HepG2 (cell line): Measurements from ENCODE around the gene DGKD. TPM values are rescaled to one million over a fixed set of nuclear protein-coding genes. Genes with fewer than 3 reads are reported as not detected.
A peak's percentile ranks its signal among the peaks of the same experiment; 100 is the strongest.

Experiments used
- ATAC-seq: fragments of 200-7000 bp; cut with Tn5 transposase; 3 replicates; pipeline ENCODE4 v1.9.1; 2020; ENCODE audit warnings: mild to moderate bottlenecking, moderate library complexity
- BruUV-seq: library from RNA; stranded (reverse); fragments of 400-500 nt; replicated peaks from 2 replicates; lab custom pipeline; 2021; lab: Mats Ljungman, UMichigan
- CTCF ChIA-PET: fragments of 300-600 bp; formaldehyde crosslinking; extraction: SDS; loops from one replicate; lab custom pipeline; 2021; ENCODE audit warnings: low total read pairs, inconsistent platforms, low intra/inter-chr PET ratio; lab: Yijun Ruan, JAX
- POLR2A ChIA-PET: fragments of 350-600 bp; sonication (Branson Sonifier 250); formaldehyde crosslinking; loops from one replicate; lab custom pipeline; 2020; ENCODE audit warnings: antibody characterized with exemption, inconsistent platforms; lab: Yijun Ruan, JAX
- DNase-seq: peaks from one replicate; pipeline ENCODE4 v3.0.0-alpha.2; 2015; ENCODE audit warnings: low spot score
- FAIRE-seq: peaks from 3 replicates; lab custom pipeline; 2011; peaks lifted over from hg19 to GRCh38; lab: Jason Lieb, UNC
- H2AFZ ChIP-seq: one replicate; pipeline ENCODE4 v1.6.1; 2011; ENCODE audit warnings: low read length, inconsistent platforms
- H3K27ac ChIP-seq: fragments of 300-600 bp; 3 replicates; pipeline ENCODE4 v1.8.0; 2011; ENCODE audit warnings: mixed run types, mild to moderate bottlenecking, mixed read lengths, low read length, inconsistent platforms; ENCODE audit not compliant: insufficient read depth; ENCODE audit errors: extremely low read length
- H3K27me3 ChIP-seq, 2 experiments: fragments of 200-600 bp in 1 of 2; 2 replicates in 1 of 2; 3 replicates in 1 of 2; pipeline versions ENCODE4 v1.6.0 to v1.8.0; 2011; ENCODE audit warnings: low read length in 2 of 2, mild to moderate bottlenecking in 2 of 2, moderate library complexity in 2 of 2, inconsistent platforms in 1 of 2; ENCODE audit not compliant: insufficient read depth in 2 of 2, control insufficient read depth in 1 of 2
- H3K36me3 ChIP-seq, 2 experiments: fragments of 200-600 bp in 1 of 2; replicated peaks in 1 of 2; 2 replicates in 1 of 2; 3 replicates in 1 of 2; pipeline versions ENCODE4 v1.5.1 to v1.8.0; 2011; ENCODE audit warnings: low read length in 2 of 2, inconsistent platforms in 1 of 2; ENCODE audit not compliant: insufficient read depth in 2 of 2, control insufficient read depth in 1 of 2
- H3K4me1 ChIP-seq: 2 replicates; pipeline ENCODE4 v1.5.1; 2012; ENCODE audit warnings: low read length, inconsistent platforms; ENCODE audit not compliant: insufficient read depth
- H3K4me2 ChIP-seq: 2 replicates; pipeline ENCODE4 v1.6.0; 2011; ENCODE audit warnings: low read depth, low read length, inconsistent platforms
- H3K4me3 ChIP-seq, 3 experiments: fragments of 200-600 bp in 1 of 3; sonication (generic), shearing (Covaris generic) in 1 of 3; replicated peaks in 1 of 3; 2 replicates each; pipeline ENCODE4 v1.5.1; 2011 to 2016; ENCODE audit warnings: low read length in 3 of 3, inconsistent platforms in 2 of 3, low read depth in 2 of 3, mild to moderate bottlenecking in 2 of 3, control low read depth in 1 of 3, mixed read lengths in 1 of 3; ENCODE audit not compliant: insufficient read depth in 1 of 3
- H3K79me2 ChIP-seq: one replicate; pipeline ENCODE4 v1.6.1; 2011; ENCODE audit warnings: low read length, inconsistent platforms; ENCODE audit not compliant: insufficient read depth
- H3K9ac ChIP-seq: 2 replicates; pipeline ENCODE4 v1.6.0; 2011; ENCODE audit warnings: mild to moderate bottlenecking, low read depth, low read length, inconsistent platforms; ENCODE audit not compliant: insufficient read depth
- H3K9me3 ChIP-seq: 2 replicates; pipeline ENCODE4 v1.5.1; 2012; ENCODE audit warnings: mild to moderate bottlenecking, low read length
- H4K20me1 ChIP-seq: 2 replicates; pipeline ENCODE4 v1.6.0; 2011; ENCODE audit warnings: inconsistent platforms, mild to moderate bottlenecking, low read length, moderate library complexity; ENCODE audit not compliant: insufficient read depth
- ATF1 ChIP-seq: IDR thresholded peaks from 2 replicates; pipeline ENCODE4 v1.6.1; 2016; ENCODE audit warnings: mild to moderate bottlenecking, control low read depth
- PREB ChIP-seq: sonication (generic); formaldehyde crosslinking; IDR thresholded peaks from 2 replicates; pipeline ENCODE4 v1.4.0; 2020; ENCODE audit warnings: missing genetic modification reagents
- PRPF4 ChIP-seq: fragments of 200-400 bp; formaldehyde crosslinking; IDR thresholded peaks from 2 replicates; pipeline ENCODE4 v1.6.1; 2016; ENCODE audit warnings: low read length, low read depth; ENCODE audit not compliant: poor library complexity, severe bottlenecking
- ZNF280B ChIP-seq: sonication (generic); formaldehyde crosslinking; IDR thresholded peaks from 2 replicates; pipeline ENCODE4 v1.5.0; 2020; ENCODE audit warnings: missing genetic modification reagents, mild to moderate bottlenecking, borderline replicate concordance
- WGBS: methylation state at CpG from one replicate; pipeline ENCODE4 v1.1.6; 2017; ENCODE audit warnings: low lambda C conversion rate; 5-methylcytosine and 5-hydroxymethylcytosine counted together
- in situ Hi-C: cut with HindIII; loops from 2 replicates; pipeline ENCODE4 v1.10.0; 2017; ENCODE audit warnings: low pct_unique_long_range_greater_than_20kb; ENCODE audit not compliant: extremely low pct_ligation_motif_present
- intact Hi-C: fragments of 100-400 bp; cut with micrococcal nuclease; formaldehyde crosslinking; loops from one replicate; pipeline ENCODE4 v1.10.0; 2022; ENCODE audit not compliant: unreplicated experiment
- polyA plus RNA-seq, 8 experiments: library from polyadenylated mRNA; depleted of rRNA in 3 of 8; stranded (reverse) in 7 of 8; unstranded in 1 of 8; fragments of >200 nt; fragmentation: Illumina TruSeq in 4 of 8; extraction: Trizol in 4 of 8; gene quantifications; 2 replicates each; pipeline versions ENCODE4 v1.2.1 to v1.2.3, GENCODE V29; 2011 to 2016; ENCODE audit warnings: low read depth in 4 of 8, missing spikeins in 1 of 8, mixed read lengths in 1 of 8; ENCODE audit not compliant: insufficient read depth in 1 of 8
- total RNA-seq, 5 experiments: library from RNA; depleted of rRNA; stranded (reverse); fragments of >200 nt; fragmentation: Illumina TruSeq; extraction: Trizol; gene quantifications; 2 replicates each; pipeline ENCODE4 v1.2.3, GENCODE V29; 2016; ENCODE audit warnings: low read depth in 1 of 5

The DGKD gene
- total and polyA plus RNA-seq, 2 of the 13 experiments (the other 11 are each of a cell fraction or from before 2014, with no cell fraction given) = 24.5 to 33.2 TPM

GRCh38 chr2:233436691-233437438 is 82.6 kb downstream of the DGKD start (continued):
- TF ChIP-seq PREB = no peak
- no peak for TF ChIP-seq ATF1 (CRISPR knock-in tag)

GRCh38 chr2:233437439-233437955 is 83.2 kb downstream of the DGKD start:
- Histone ChIP-seq H3K79me2 (no peaks in the 10 kb centered on the region), H4K20me1 (no peaks in the 10 kb centered on the region; the same call in 1 of the 2 replicates), H3K4me2 (no peak overlapping the region), H3K36me3 (peaks cover 30 to 52% of the 10 kb centered on the region in 2 experiments), H3K9ac (no peak overlapping the region), H3K4me3 (no peak overlapping the region), H3K27me3 (no peaks in the 10 kb centered on the region), H3K9me3 (no peaks in the 10 kb centered on the region), H3K27ac (no peak overlapping the region), H2AFZ (no peak overlapping the region), H3K4me1 (no peaks in the 10 kb centered on the region)
- no TSS peak for BruUV-seq
- CTCF ChIA-PET = no interaction called here
- POLR2A ChIA-PET = no interaction called here
- FAIRE-seq (no peak), DNase-seq (no peak), ATAC-seq (no peak)
- intact Hi-C loops (no loop called here), in situ Hi-C loops (no loop called here)
- WGBS = 95% methylated on average over 14 of the region's 14 CpGs
- TF ChIP-seq PRPF4 (no peak), ZNF280B (CRISPR knock-in tag) (peak; percentile 26; the same call in 1 of the 2 replicates)
